HL-60 (cell line): Measurements from ENCODE around the gene SLC22A16.

Experiments used
- CTCF ChIP-seq: IDR thresholded peaks from one replicate; pipeline ENCODE4 v1.5.1; 2011; ENCODE audit warnings: low read length, control low read depth, inconsistent platforms; ENCODE audit not compliant: insufficient read depth
- GABPA ChIP-seq: IDR thresholded peaks from 2 replicates; pipeline ENCODE4 v1.6.1; 2012; ENCODE audit warnings: low read depth
- POLR2AphosphoS5 ChIP-seq: IDR thresholded peaks from 2 replicates; pipeline ENCODE4 v1.6.1; 2012; ENCODE audit warnings: low read depth
- REST ChIP-seq: IDR thresholded peaks from 2 replicates; pipeline ENCODE4 v1.6.1; 2012; ENCODE audit warnings: low read depth; ENCODE audit not compliant: insufficient replicate concordance
- SPI1 ChIP-seq: IDR thresholded peaks from 2 replicates; pipeline ENCODE4 v1.6.1; 2012; ENCODE audit warnings: low read depth, mild to moderate bottlenecking, borderline replicate concordance

DNA sequence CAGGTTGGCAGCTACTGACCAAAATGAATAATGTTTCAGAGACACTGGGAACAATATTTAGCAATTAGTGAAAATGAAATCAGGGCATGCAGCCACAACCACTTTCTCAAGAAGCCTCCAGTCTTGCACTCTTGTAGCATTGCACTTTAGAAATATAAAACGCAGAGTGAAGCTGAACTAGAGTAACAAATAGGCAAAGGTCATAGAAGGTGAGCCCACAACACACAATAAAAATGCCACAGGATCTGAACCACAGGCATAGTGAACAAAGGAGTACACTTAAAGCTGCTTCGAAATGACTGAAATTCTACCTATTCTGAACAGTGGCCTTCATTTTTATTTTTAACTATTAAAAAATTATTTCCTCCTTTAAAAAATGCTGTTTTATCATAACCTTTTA, 86.0 kb downstream of the SLC22A16 start:
- TF ChIP-seq CTCF (no peak), POLR2AphosphoS5 (no peak), REST (no peak), SPI1 (no peak), GABPA (no peak)
